GM12878 (cell line): Measurements from ENCODE around the gene CLASRP.
A peak's percentile ranks its signal among the peaks of the same experiment; 100 is the strongest.

Source experiments
- BACH1 ChIP-seq: fragments of 450-650 bp; IDR thresholded peaks from 2 replicates; pipeline ENCODE4 v1.6.1; 2017; ENCODE audit warnings: mild to moderate bottlenecking, borderline replicate concordance
- EP300 ChIP-seq, 2 experiments: fragments of 150-350 bp in 1 of 2; IDR thresholded peaks; 2 replicates each; pipeline ENCODE4 v1.6.1; 2011 to 2012; ENCODE audit warnings: low read depth in 2 of 2, low read length in 2 of 2, borderline replicate concordance in 1 of 2, improper control_type of control experiment in 1 of 2, inconsistent platforms in 1 of 2; ENCODE audit not compliant: control insufficient read depth in 1 of 2
- NRF1 ChIP-seq: conservative IDR thresholded peaks from 2 replicates; pipeline ENCODE4 v1.6.1; 2011; ENCODE audit warnings: mild to moderate bottlenecking, low read depth, low read length, improper control_type of control experiment
- ZNF24 ChIP-seq: fragments of 450-650 bp; IDR thresholded peaks from 2 replicates; pipeline ENCODE4 v1.6.1; 2017; ENCODE audit warnings: antibody characterized with exemption, mild to moderate bottlenecking
- TF ChIP-seq, protein P1 (sequence below), 3 experiments: IDR thresholded peaks in 2 of 3; conservative IDR thresholded peaks in 1 of 3; 2 replicates each; pipeline ENCODE4 v1.5.1; 2011; ENCODE audit warnings: low read depth in 3 of 3, low read length in 3 of 3, mild to moderate bottlenecking in 3 of 3, control low read depth in 2 of 3, moderate library complexity in 2 of 3, inconsistent platforms in 1 of 3, mixed read lengths in 1 of 3; ENCODE audit not compliant: control insufficient read depth in 2 of 3, insufficient read depth in 1 of 3; ENCODE audit errors: extremely low read depth in 1 of 3
- TF ChIP-seq, protein P2 (sequence below): IDR thresholded peaks from 2 replicates; pipeline ENCODE4 v1.6.1; 2012; ENCODE audit warnings: mild to moderate bottlenecking, low read depth, low read length

DNA sequence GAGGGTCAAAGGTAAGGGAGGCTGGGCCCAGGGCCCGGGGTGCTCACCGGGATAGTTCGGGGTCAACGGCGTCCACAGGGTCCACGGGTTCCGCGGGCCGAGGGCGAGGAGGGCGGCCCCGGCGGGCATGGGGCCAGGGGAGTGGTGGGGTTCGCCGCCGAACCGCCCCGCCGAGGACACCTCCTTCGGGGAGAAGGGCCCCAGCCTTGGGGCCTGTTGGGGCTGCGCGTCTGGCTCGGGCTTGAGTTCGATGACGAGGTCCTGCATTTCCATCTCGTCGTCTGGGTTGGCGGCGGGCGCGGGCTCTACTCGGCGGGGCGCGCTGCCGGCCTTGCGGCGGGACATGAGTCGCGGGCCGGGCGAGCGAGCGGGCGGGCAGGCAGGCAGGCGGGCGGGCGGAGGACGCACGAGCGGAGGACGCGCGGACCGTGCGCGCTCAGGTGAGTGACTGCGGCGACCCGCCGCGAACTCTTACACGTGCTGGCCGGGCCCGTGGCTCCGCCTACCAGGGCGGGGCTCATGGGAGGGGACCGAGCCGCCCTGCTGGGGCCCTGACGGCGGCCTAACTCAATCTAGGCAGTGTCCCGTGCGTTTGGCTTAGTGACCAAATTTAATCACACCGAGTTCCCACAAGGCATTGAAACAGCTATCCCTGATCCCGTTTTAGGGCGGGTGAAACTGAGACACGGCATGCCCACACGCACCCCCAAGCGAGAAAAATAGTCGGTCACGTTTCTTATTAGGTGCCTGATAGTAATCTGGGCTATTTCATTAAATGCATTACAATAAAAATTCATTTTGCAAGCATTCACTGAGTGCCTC lies 37.4 kb downstream of the CLASRP start, which contains the start of gene ZNF296:
- TF ChIP-seq EP300 (IDR thresholded peaks at IDR 0.05; ENCODE audit: borderline replicate concordance in 1 of 2, control insufficient read depth in 1 of 2, low read depth in 2 of 2, low read length in 2 of 2), result no peak
- TF ChIP-seq BACH1, result peak; percentile 76; the same call in 1 of the 2 replicates
- TF ChIP-seq, protein P1, sequence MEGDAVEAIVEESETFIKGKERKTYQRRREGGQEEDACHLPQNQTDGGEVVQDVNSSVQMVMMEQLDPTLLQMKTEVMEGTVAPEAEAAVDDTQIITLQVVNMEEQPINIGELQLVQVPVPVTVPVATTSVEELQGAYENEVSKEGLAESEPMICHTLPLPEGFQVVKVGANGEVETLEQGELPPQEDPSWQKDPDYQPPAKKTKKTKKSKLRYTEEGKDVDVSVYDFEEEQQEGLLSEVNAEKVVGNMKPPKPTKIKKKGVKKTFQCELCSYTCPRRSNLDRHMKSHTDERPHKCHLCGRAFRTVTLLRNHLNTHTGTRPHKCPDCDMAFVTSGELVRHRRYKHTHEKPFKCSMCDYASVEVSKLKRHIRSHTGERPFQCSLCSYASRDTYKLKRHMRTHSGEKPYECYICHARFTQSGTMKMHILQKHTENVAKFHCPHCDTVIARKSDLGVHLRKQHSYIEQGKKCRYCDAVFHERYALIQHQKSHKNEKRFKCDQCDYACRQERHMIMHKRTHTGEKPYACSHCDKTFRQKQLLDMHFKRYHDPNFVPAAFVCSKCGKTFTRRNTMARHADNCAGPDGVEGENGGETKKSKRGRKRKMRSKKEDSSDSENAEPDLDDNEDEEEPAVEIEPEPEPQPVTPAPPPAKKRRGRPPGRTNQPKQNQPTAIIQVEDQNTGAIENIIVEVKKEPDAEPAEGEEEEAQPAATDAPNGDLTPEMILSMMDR (IDR thresholded peaks at IDR 0.05 in 2 of 3, conservative IDR thresholded peaks at IDR 0.05 in 1 of 3; ENCODE audit: control insufficient read depth in 2 of 3, extremely low read depth in 1 of 3, insufficient read depth in 1 of 3, low read depth in 3 of 3, low read length in 3 of 3), result no peak
- TF ChIP-seq, protein P2, sequence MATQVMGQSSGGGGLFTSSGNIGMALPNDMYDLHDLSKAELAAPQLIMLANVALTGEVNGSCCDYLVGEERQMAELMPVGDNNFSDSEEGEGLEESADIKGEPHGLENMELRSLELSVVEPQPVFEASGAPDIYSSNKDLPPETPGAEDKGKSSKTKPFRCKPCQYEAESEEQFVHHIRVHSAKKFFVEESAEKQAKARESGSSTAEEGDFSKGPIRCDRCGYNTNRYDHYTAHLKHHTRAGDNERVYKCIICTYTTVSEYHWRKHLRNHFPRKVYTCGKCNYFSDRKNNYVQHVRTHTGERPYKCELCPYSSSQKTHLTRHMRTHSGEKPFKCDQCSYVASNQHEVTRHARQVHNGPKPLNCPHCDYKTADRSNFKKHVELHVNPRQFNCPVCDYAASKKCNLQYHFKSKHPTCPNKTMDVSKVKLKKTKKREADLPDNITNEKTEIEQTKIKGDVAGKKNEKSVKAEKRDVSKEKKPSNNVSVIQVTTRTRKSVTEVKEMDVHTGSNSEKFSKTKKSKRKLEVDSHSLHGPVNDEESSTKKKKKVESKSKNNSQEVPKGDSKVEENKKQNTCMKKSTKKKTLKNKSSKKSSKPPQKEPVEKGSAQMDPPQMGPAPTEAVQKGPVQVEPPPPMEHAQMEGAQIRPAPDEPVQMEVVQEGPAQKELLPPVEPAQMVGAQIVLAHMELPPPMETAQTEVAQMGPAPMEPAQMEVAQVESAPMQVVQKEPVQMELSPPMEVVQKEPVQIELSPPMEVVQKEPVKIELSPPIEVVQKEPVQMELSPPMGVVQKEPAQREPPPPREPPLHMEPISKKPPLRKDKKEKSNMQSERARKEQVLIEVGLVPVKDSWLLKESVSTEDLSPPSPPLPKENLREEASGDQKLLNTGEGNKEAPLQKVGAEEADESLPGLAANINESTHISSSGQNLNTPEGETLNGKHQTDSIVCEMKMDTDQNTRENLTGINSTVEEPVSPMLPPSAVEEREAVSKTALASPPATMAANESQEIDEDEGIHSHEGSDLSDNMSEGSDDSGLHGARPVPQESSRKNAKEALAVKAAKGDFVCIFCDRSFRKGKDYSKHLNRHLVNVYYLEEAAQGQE, result no peak
- 0 out of 2 replicates have a peak, but pooled peaks have one; percentile 36 for TF ChIP-seq ZNF24
- no peak for TF ChIP-seq NRF1
